ENCODE data around the gene SOX5.

Gene SOX5

GRCh38 chr12:23891115-23891514, 58.4 kb downstream of the SOX5 start:
- H3K4me3 ChIP-seq (ENCODE audit: low read depth, low read length), result no peak overlapping the region
- no peak for TF ChIP-seq CTCF (IDR thresholded peaks at IDR 0.05; ENCODE audit: low read depth, low read length, missing control alignments)
- no peak for DNase-seq (ENCODE audit: low read depth)

GRCh38 chr12:23889069-23889440, 60.4 kb downstream of the SOX5 start:
- no peak for DNase-seq (ENCODE audit: low read depth)
- no peak for TF ChIP-seq CTCF (IDR thresholded peaks at IDR 0.05; ENCODE audit: low read depth, low read length, missing control alignments)
- H3K4me3 ChIP-seq (ENCODE audit: low read depth, low read length), result no peak overlapping the region

GRCh38 chr12:23888396-23889068, 60.9 kb downstream of the SOX5 start:
- no peak for DNase-seq (ENCODE audit: low read depth)
- no peak overlapping the region for H3K4me3 ChIP-seq (ENCODE audit: low read depth, low read length)
- TF ChIP-seq CTCF (IDR thresholded peaks at IDR 0.05; ENCODE audit: low read depth, low read length, missing control alignments), result no peak

- no peak overlapping the region for H3K4me3 ChIP-seq (ENCODE audit: low read depth, low read length)
- DNase-seq (ENCODE audit: low read depth), result no peak
- no peak for TF ChIP-seq CTCF (IDR thresholded peaks at IDR 0.05; ENCODE audit: low read depth, low read length, missing control alignments)
Observed at GRCh38 chr12:23887055-23887835, 62.2 kb downstream of the SOX5 start.

GRCh38 chr12:23885394-23885793, 64.1 kb downstream of the SOX5 start:
- no peak for DNase-seq (ENCODE audit: low read depth)
- H3K4me3 ChIP-seq (ENCODE audit: low read depth, low read length), result no peak overlapping the region
- no peak for TF ChIP-seq CTCF (IDR thresholded peaks at IDR 0.05; ENCODE audit: low read depth, low read length, missing control alignments)

- H3K4me3 ChIP-seq (ENCODE audit: low read depth, low read length), result no peak overlapping the region
- no peak for DNase-seq (ENCODE audit: low read depth)
- no peak for TF ChIP-seq CTCF (IDR thresholded peaks at IDR 0.05; ENCODE audit: low read depth, low read length, missing control alignments)
Observed at GRCh38 chr12:23884909-23885308, 64.6 kb downstream of the SOX5 start.

Data from GM12864 (cell line).